ENCODE data around the gene SQOR. TPM values are rescaled to one million over a fixed set of nuclear protein-coding genes. Genes with fewer than 3 reads are reported as not detected.
"Not testable (repeated sequence)": the region's sequence is repeated elsewhere in the genome, so short reads cannot be mapped to it uniquely, and the experiment has no call there.

The SQOR gene
- total and polyA plus RNA-seq, 8 donors, result 13.8 to 28.6 (median 24.2) TPM

- ATAC-seq (no peak), FAIRE-seq (no peak), DNase-seq (no peak)
- Histone ChIP-seq H3K36me3 (no peaks in the 10 kb centered on the region), H3K27me3 (no peaks in the 10 kb centered on the region), H3K4me1 (peaks cover 20 to 39% (median 25%) of the 10 kb centered on the region in 3 donors), H3K9me3 (no peaks in the 10 kb centered on the region), H3K27ac (peak overlapping the region in 1 of 4 donors; percentile 61), H3K4me3 (no peak overlapping the region)
- TF ChIP-seq CTCF (IDR thresholded peaks at IDR 0.05), result no peak
- intact Hi-C loops (cut with DNase I), result no loop called here
- WGBS, 2 donors, result 92 to 96% methylated on average over 6 of the region's 6 CpGs
Measured at GRCh38 chr15:45647828-45648227, 13.0 kb downstream of the SQOR start.

GRCh38 chr15:45648521-45649200 is 13.8 kb downstream of the SQOR start:
- 16 to 20% methylated on average over 4 of the region's 4 CpGs for WGBS, 2 donors
- peaks cover 16 to 34% (median 19%) of the 10 kb centered on the region in 3 donors for H3K4me1 ChIP-seq
- intact Hi-C loops (cut with DNase I), result no loop called here
- no peak overlapping the region for H3K4me3 ChIP-seq
- FAIRE-seq (no peak), DNase-seq (peak in 4 of 6 donors; percentile 57 to 62 (median 59)), ATAC-seq (peak; percentile 87 to 94 (median 91))
- H3K9me3 ChIP-seq, result no peaks in the 10 kb centered on the region
- H3K36me3 ChIP-seq, result no peaks in the 10 kb centered on the region
- no peaks in the 10 kb centered on the region for H3K27me3 ChIP-seq
- H3K27ac ChIP-seq, result peak overlapping the region; percentile 40 to 76 (median 55)
- TF ChIP-seq CTCF (IDR thresholded peaks at IDR 0.05), result no peak

GRCh38 chr15:45650007-45650406 is 15.2 kb downstream of the SQOR start:
- WGBS, 2 donors, result 88 to 92% methylated on average over 11 of the region's 11 CpGs
- H3K27ac ChIP-seq, result peak overlapping the region in 1 of 4 donors; percentile 61
- H3K9me3 ChIP-seq; DNase-seq; H3K4me3 ChIP-seq; ATAC-seq; H3K36me3 ChIP-seq; intact Hi-C loops (cut with DNase I); FAIRE-seq; H3K27me3 ChIP-seq: not testable (repeated sequence)
- H3K4me1 ChIP-seq, result peaks cover 16 to 29% (median 19%) of the 10 kb centered on the region in 3 donors

- peaks cover 16 to 19% (median 19%) of the 10 kb centered on the region in 3 donors for H3K4me1 ChIP-seq
- no peak for TF ChIP-seq CTCF (IDR thresholded peaks at IDR 0.05)
- no peaks in the 10 kb centered on the region for H3K36me3 ChIP-seq
- WGBS, 2 donors, result 97% methylated on average over 35 of the region's 35 CpGs
- intact Hi-C loops (cut with DNase I), result no loop called here
- H3K27me3 ChIP-seq, result no peaks in the 10 kb centered on the region
- H3K4me3 ChIP-seq, result no peak overlapping the region
- FAIRE-seq, result no peak
- no peak for ATAC-seq
- no peaks in the 10 kb centered on the region for H3K9me3 ChIP-seq
- no peak overlapping the region for H3K27ac ChIP-seq
- peak in 2 of 6 donors; percentile 38 to 71 for DNase-seq
Measured at GRCh38 chr15:45650889-45651525, 16.2 kb downstream of the SQOR start.

GRCh38 chr15:45653702-45654424 is 19.0 kb downstream of the SQOR start:
- DNase-seq (no peak), ATAC-seq (peak in 2 of 4 donors; percentile 26 to 47), FAIRE-seq (no peak)
- Histone ChIP-seq H3K27me3 (no peaks in the 10 kb centered on the region), H3K9me3 (no peaks in the 10 kb centered on the region), H3K36me3 (no peaks in the 10 kb centered on the region), H3K4me1 (peaks cover 8 to 11% (median 8%) of the 10 kb centered on the region in 3 donors), H3K27ac (no peak overlapping the region), H3K4me3 (no peak overlapping the region)
- TF ChIP-seq CTCF (IDR thresholded peaks at IDR 0.05), result no peak
- WGBS, 2 donors, result 87 to 91% methylated on average over 3 of the region's 3 CpGs
- intact Hi-C loops (cut with DNase I), result no loop called here

Data from pancreas (tissue), 10 donors.